Measurements from ENCODE around the gene PRKAG2. TPM values are rescaled to one million over a fixed set of nuclear protein-coding genes. Genes with fewer than 3 reads are reported as not detected.

PRKAG2 gene
- total and polyA plus RNA-seq, 2 of the 8 experiments (the other 6 are each of a cell fraction or from before 2014, with no cell fraction given): 7.5 to 18.1 TPM

DNA sequence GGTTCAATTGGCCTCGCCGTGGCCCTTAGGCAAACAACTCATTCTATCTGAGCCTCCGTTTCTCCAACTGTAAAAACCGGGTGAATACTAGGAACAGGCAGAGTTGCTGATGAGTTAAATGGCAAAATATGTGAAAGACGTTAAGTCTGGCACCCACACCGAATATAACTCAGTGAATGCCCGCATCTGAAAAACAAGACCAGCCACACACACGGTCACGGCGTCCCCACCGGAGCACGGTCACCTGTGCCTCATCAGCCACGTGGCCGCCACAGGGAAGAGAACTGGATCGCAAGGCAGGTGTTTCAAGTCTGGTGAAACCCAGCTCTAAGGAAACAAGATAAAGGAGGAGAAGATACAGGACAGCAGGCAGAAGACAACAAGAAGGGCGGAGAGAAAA, 20.4 kb downstream of the PRKAG2 start (continued):
- no peak for TF ChIP-seq NRF1 (IDR thresholded peaks at IDR 0.05; ENCODE audit: low read depth, low read length)
- TF ChIP-seq CEBPB (IDR thresholded peaks at IDR 0.05; ENCODE audit: low read depth, low read length): no peak
- no peak for TF ChIP-seq TEAD4 (IDR thresholded peaks at IDR 0.05; ENCODE audit: low read depth, low read length)
- TF ChIP-seq EGR1 (IDR thresholded peaks at IDR 0.05; ENCODE audit: borderline replicate concordance, low read depth, low read length): no peak
- TF ChIP-seq SIN3A (conservative IDR thresholded peaks at IDR 0.05 in 1 of 2, IDR thresholded peaks at IDR 0.05 in 1 of 2; ENCODE audit: low read depth in 1 of 2, low read length in 2 of 2): no peak
- TF ChIP-seq CBX5 (IDR thresholded peaks at IDR 0.05; ENCODE audit: low read depth, low read length): no peak

Data from H1 (cell line).